A375 (cell line): ENCODE data around the gene NBPF19. TPM values are rescaled to one million over a fixed set of nuclear protein-coding genes. Genes with fewer than 3 reads are reported as not detected.

Experiments used
- total RNA-seq: library from RNA; depleted of rRNA; stranded (reverse); fragments of >200 nt; shearing (Covaris generic); gene quantifications from 2 replicates; pipeline ENCODE4 v1.2.3, GENCODE V29; 2014; rRNA removed

NBPF19 gene, protein sequence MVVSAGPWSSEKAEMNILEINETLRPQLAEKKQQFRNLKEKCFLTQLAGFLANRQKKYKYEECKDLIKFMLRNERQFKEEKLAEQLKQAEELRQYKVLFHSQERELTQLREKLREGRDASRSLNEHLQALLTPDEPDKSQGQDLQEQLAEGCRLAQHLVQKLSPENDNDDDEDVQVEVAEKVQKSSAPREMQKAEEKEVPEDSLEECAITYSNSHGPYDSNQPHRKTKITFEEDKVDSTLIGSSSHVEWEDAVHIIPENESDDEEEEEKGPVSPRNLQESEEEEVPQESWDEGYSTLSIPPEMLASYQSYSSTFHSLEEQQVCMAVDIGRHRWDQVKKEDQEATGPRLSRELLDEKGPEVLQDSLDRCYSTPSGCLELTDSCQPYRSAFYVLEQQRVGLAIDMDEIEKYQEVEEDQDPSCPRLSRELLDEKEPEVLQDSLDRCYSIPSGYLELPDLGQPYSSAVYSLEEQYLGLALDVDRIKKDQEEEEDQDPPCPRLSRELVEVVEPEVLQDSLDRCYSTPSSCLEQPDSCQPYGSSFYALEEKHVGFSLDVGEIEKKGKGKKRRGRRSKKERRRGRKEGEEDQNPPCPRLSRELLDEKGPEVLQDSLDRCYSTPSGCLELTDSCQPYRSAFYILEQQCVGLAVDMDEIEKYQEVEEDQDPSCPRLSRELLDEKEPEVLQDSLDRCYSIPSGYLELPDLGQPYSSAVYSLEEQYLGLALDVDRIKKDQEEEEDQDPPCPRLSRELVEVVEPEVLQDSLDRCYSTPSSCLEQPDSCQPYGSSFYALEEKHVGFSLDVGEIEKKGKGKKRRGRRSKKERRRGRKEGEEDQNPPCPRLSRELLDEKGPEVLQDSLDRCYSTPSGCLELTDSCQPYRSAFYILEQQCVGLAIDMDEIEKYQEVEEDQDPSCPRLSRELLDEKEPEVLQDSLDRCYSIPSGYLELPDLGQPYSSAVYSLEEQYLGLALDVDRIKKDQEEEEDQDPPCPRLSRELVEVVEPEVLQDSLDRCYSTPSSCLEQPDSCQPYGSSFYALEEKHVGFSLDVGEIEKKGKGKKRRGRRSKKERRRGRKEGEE (N-terminal part only)
- total RNA-seq: 7.5 and 8.3 TPM in 2 replicates

DNA sequence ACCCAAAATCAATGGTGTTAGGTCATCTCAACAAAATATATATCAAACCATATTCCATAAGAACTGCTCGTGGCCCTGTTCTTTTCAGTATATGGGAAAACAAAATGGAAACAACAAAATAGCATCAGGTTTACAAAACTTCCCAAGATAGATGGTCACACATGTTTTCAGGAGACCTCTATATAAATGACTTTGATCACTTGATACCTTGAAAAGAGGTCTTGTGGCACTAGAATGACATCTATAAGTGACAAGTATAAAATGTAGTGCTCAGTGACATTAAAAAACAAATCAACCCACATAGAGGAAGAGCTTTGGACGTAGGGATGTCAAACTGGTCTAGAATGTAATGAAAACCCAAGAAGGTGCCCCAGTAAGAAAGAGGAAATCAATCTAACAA is at the start of gene NBPF19:
Gene NBPF19 (plus strand): TSS at position 301 of the 400 bp plus-strand sequence. CDS start 888 bp downstream, outside the sequence.

Other genes with a start within 250 kb of the NBPF19 start
- not detected in 2 replicates for gene PPIAL4C, start 108.8 kb downstream of the NBPF19 start, total RNA-seq